Measurements from ENCODE around the gene PER3.

The PER3 gene

DNA sequence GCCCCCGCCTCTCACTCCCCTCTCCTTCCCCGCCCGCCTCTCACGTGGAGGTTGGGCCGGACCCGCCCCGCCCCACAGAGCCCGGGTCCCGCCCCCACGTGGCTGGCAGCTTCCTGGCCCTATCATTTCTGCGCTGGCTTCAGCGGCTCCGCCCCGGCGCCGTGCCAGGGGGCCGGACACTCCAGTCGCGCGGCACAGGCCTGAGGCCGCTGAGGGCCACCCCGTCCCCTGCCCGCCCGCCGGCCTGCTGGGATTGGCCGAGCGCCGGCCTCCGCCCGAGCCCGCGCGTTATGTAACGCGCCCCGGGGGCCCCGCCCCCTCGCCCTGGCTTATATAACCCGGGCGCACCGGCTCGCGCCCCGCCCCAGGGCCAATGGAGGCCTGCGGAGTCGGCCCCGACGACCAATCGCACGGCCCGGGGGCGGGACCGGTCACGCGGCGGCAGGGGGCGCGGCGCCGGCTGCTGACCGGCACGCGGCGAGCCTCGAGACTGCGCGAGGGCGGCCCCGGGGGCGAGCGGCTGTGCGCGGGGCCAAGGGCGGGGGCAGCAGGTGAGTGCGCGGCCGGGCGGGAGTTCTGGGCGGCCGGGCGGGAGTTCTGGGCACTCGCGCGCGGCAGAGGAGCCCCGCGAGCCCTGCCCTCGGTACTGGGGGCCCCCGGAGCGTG is at the start of gene PER3:
Gene PER3 (plus strand): TSS at position 466 of the 666 bp plus-strand sequence. CDS start 587 bp downstream, outside the sequence.
- DNase-seq = peak; percentile 98

DNA sequence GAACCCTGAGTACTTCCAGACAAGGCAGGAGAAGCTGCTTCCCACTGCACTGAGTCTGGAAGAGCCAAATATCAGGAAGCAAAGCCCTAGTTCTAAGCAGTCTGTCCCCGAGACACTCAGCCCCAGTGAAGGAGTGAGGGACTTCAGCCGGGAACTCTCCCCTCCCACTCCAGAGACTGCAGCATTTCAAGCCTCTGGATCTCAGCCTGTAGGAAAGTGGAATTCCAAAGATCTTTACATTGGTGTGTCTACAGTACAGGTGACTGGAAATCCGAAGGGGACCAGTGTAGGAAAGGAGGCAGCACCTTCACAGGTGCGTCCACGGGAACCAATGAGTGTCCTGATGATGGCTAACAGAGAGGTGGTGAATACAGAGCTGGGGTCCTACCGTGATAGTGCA is 46.0 kb upstream of the PER3 start:
- no peak for DNase-seq

DNA sequence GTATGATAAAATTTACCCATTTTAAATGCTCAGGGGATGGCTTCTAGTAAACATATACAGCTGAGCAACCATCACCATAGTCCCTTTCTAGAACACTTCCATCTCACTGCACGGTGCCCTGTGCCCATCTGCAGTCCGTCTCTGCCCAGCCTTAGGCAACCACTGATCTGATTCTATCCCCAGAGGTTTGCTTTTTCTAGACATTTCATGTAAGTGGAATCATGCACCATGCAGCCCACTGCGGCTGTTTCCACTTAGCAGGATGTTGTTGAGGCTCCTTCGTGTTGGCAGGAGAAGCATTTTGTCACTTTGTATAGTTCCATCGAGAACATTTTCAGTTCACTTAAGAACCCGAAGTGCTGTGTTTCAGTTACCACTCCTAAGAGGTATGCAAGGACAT is 40.7 kb upstream of the PER3 start:
- no peak for DNase-seq

DNA sequence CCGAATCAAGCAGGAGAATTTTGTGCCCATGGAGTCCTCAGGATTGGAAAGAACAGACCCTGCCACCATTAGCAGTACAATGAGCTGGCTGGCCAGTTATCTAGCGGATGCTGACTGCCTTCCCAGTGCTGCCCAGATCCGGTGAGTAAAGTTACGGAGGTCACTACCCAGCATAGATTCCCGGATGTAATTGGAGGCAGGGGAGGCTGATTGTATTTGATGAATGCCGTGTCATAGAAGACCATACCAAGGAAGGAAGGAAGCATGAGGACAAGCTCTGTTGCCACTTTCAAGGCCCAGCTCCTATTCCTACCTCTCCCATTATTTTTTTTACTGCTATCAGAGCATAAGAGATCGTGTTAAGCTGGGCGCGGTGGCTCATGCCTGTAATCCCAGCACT is 39.2 kb upstream of the PER3 start:
- no peak for DNase-seq

DNA sequence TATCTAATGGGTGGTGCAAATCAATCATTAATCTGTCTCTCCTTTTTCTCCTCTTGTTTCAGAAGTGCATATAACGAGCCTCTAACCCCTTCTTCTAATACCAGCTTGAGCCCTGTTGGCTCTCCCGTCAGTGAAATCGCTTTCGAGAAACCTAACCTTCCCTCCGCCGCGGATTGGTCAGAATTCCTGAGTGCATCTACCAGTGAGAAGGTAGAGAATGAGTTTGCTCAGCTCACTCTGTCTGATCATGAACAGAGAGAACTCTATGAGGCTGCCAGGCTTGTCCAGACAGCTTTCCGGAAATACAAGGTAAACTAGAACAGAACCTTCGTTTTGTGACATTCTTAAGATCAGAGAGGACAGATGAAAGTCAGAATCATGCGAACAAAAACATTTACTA is 38.3 kb upstream of the PER3 start:
- DNase-seq = no peak

DNA sequence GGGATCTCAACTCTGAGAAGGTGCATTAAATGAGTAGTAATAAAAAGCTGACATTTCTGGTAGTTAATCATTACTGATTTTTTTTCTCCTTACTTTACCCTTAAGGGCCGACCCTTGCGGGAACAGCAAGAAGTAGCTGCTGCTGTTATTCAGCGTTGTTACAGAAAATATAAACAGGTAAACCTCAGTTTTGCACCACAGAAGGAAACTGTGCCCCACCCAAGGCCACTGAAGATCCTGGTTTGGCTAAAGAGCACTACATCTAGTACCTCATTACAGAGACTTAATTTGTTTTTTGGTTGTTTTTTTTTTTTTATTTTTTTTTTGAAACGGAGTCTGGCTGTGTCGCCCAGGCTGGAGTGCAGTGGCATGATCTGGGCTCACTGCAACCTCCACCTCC is 36.5 kb upstream of the PER3 start:
- DNase-seq = no peak

DNA sequence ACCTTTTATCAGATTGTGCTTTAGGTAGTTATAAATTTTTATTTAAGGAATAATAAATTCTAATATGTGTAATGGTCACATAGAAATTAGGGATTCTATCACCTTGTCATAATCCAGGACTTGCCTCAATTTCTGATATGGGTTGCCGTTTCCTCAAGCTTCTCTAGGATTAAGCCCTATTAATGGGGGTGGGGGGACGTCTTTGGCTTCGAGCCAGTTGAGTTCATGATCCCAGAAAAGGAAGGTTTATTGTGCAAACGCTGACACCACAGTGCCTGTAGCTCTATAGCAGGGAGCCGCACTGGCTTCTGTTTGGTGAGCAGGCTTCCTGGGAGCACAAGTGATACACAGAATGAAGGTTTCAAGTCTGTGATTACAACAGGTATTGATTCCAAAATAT is 35.0 kb upstream of the PER3 start:
- no peak for DNase-seq

DNA sequence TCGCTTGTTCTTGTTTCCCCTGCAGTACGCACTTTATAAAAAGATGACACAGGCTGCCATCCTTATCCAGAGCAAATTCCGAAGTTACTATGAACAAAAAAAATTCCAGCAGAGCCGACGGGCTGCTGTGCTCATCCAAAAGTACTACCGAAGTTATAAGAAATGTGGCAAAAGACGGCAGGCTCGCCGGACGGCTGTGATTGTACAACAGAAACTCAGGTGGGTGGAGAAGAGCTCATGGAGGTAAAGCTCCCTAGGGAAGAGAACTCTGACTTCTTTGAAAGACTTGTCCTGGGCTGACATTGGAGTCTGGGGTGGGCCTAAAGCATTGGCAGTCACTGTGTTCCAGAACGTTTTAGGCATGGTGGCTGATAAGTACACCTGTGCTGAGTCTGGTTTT is 32.9 kb upstream of the PER3 start:
- no peak for DNase-seq

DNA sequence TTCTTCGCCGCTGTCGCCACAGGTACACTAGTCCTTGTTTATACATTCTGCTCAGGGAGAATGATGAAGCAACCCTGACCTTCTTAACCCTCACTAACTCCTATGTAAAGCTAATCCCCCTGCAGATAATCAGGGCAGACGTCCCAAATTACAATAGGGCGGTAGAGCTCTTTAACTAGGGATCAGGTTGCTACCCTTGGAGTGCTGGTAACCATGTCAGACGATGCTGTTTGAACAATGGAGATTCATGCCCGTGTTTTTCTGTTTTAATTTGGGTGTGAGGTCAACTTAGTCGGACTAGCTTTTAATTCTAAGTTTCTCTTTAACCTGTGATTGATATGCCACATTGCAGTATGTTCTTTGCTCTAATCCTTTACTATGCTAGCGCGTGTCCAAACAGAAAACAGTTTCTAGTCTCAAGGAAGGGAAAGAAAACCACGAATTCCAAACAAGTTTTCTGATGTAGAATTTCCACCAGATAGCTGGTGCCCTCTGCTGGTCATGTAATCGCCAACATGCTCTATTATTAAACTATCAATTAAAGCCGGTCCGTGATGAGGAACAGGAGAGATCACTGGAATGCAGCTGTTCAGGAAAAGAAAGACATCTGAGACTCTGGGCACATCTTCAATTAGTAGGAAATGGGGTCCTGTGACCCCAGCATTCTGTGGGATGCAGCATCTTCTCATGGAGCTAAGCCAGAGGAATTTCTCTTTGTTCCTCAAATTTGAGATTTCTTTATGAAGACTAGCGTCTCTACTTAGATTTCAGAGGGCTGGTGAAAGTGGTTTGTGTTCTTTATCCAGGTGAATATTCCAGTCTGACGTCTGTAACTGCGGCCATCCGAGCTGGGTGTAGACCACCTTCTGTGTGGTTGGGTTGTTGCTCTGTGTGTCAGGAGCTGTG is 31.3 kb upstream of the PER3 start:
- DNase-seq = peak; percentile 77

DNA sequence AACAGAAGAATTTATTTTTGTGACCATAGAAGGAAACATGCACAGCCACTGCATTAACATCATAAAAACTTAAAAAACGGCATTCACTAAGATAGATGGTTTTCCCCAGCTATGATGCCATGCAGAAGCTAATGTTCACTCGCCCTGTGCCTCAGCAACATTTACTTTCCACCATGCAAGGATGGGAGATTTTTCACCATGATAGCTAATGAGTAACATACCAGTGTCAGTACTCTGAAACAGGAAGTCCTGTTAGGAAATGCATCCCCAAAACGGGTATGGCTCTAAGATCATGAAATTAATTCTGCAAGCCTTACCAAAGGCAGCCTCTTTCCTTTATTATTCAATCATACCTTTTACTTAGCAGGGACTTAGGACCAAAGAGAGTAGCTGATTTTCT is 30.4 kb upstream of the PER3 start:
- DNase-seq = no peak

DNA sequence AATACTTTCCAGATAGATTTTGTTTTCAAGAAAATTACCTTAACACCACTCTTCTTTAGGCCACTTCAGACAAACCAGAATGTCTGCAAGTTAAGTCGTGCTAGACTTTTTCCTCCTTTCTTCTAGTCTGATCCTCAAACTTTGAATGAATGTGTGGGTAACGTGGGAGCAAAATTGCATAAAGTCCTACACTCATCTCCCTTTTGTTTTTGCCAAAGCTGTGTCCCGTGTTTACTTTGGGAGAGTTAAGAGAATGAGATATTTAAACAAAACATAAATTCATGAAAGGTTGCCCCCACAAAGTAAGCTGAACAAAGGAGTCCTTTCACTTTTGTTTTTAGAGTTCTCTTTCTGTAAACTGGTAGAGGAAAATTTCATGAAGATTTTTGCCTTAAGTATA is 29.9 kb upstream of the PER3 start:
- no peak for DNase-seq

DNA sequence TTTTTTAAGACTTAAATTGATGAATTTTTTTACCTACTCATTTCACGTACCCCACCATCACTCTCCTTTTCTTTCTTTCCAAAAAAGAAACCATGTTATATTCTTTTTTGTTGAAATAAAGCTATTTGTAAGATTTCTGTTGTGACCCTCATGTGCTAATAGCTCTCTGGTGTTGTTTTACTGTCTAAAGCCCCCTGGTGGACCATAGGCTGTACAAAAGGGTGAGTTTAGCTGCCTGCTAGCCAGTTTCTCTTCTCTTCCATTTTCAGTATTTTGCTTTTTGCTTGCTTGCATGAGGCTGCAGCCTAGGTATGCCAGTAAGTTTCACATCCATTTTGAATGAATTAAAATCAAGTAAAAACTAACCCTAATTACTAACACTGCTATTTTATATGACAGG is 28.6 kb upstream of the PER3 start:
- DNase-seq = no peak

DNA sequence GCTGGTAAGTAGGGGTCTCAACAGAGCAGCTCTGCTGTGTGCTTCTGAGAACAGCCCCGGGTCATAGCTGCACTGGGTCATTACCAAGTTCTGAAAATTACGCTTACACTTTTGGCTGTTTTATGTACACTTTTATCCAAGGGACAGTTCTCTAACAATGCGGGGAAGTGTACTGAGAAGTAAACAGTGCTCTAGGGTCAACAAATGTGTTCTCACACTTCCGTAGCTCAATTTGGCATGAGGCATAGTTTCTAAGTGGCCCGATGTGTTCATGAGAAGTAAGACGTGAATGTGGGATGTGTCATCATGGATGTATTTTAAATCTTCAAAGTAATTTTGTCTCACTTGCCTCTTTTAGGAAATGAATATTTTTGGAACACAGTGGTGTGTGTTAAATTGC is 23.8 kb upstream of the PER3 start:
- no peak for DNase-seq

DNA sequence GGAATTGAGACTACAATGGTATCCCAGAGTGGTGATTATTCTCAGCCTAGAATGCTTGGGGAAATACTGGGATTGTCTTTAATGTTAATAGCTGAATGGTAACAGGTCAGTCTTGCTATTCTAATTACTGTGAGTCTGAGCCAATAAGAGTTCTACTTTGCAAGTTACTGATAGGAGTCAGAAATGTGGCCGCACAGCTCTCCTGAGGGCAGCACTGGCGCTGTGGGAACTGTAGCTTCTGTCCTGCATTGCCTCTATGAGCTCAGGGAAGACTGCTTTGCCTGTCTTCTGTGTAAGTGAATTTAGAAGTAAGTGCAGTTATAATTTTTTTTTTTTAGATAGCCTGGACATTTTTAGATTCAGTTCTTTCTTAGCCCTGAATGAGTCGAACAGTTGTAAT is 23.0 kb upstream of the PER3 start:
- no peak for DNase-seq

DNA sequence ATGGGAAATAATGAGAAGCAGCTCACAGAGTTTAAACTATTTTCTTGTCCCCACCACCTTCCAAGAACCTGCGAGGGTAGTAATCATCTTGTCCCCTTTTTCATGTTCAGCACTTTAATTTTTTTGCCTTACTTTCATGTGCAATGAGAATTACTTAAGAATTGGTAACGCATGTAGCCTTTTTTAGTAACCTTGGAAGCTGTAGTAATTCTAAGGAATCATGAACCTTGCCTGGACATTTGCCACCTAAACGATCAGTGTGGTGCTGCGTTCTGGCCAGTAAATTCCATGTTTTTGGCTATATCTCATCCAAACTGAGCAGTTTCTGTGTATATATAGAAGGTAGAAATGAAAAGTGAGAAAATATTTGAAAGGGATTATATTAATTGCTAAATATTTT is 16.9 kb upstream of the PER3 start:
- DNase-seq = no peak

DNA sequence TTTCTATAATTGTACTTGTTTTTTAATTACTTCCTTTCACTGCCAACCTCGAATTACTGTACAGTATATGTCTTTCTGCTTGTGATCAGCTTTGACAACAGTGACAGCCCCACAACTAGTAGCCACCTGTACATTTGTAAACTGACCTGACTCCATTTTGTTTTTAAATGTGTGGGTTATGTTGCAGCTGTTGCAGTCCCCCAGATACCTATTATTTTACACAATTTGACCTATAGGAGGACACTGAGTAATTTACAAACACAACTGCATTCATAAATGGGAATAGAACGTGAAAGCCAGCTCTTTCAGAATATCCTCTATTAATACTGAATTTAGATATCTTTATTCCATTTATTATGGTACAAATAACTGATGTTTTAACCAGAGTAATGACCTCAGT is 15.5 kb upstream of the PER3 start:
- no peak for DNase-seq

DNA sequence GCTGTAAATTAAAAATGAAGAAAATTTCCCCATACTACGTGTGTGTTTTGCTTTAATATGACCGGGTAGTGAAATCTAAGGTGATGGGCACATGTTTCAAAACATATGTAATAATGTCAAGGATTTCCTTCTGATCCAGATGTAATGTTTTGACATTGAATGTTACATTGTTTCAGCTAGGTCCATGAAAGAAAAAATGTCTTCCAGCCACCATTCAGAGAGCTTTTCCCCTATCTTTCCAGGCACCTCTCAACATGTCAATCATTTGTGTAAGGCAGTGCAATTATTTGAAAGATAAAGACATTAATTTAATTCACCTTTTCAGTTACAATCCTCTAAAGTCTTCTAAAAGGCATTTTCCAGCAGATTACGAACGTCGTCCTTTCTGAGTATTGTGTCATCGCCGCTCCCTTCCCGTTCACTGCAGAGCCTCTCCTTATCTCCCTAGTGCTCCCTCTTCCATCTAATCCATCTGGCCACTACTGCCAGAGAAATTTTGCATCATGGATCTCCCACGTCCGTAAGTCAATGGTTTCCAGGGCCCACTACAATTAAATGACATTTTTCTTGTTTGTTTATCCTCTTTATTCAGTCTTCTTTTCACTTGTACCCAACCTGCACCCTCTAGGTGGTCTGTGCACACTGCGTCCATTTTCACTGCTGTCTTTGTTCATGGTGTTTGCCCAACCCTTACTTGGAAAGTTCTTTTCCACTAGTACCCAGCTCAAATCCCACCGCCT is 14.2 kb upstream of the PER3 start:
- DNase-seq = no peak

DNA sequence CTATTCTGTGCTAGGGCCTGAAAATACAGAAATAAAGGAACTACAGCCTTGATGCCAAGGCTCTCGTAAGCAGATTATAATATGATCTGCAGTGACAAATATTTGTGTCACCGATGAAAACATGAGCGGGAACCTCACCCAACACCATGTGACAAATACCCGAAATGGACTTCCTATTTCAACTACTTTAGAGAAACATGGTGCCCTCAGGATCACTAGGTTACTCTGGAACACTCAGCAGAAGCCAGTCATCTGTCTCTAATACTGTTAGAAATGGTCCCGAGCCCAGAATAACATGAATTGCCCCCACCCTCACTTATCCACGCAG is 13.5 kb upstream of the PER3 start:
- DNase-seq = no peak

DNA sequence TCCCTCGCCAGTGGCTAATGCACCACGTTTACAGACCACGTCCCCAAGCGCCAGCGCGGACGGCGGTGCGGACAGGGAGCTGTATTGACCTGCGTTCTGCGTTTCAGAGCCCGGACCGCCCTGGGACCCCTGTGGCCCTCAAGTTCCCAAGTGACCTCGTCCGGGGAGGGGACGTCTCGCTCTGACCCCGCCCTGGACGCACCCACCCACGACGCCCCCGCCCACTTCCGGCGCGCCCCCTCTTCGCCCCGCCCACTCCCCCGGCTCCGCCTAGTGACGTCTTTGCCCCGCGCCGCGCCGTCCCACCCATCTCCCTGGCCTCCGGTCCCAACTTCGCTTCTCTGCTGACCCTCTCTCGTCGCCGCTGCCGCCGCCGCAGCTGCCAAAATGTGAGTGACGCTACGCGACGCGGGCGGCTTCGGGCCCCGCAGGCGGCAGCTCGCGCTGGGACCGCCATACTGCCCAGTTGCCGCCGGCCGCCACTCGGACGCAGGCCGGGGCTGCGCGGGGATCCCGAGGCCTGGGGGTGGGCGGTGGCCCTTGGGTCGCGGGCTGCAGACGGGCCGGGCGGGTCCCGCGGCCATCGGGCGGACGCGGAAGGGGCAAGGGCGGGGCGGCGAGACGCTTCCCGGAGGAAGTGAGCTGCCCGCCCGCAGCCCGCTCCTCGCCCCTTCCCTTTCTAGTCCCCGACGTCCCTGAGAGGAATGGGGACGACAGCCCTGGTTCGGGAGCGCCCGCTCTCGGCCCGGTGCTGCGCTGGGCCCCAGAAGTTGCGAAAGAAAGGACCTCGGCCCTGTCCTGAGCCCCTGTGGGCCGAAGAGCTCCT is 12.9 kb upstream of the PER3 start, which contains the start of gene VAMP3:
Gene VAMP3 (plus strand): TSS at position 300 of the 826 bp plus-strand sequence. CDS start 88 bp downstream, at position 388.
- DNase-seq = peak; percentile 95

DNA sequence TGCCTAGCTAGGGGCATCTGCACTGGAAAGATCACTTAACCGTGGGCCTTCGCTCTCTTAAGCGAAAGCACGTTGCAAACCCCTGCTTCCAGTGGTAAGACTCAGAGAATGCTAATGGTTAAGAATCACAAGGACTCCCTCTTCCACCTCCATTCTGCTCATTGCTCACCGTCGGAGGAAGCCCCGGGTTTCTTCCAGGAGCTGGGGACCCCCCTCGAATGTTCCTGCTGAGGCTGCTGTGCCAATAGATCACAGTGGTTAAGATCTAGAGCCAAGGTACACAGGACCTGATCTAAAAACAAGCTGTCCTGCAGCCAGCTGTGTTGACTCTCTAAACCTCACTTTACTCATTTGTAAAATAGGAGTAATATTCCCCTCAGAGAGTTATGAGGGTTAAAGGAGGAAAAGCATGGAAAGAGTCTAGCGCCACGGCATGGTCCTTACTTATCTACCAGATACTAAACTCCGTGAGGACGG is 12.2 kb upstream of the PER3 start:
- DNase-seq = no peak

DNA sequence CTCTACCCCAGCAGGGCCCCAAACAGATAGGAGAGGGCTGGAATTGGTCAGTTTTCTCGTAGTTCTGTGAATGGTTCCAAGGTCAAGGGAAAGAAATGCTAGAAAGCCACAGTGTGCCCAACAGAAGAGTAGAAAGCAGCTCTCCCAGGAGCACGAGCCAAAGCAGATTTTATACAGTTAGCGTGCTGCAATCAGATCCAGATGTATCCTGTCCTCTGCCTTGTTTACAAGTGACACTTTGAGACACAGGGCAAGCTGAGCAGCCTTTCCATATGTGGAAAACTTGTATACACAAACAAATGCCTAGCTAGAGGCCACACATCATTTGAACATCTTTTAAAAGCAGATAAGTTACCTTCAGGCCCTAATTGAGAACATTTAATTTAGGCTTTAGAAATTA is 6.5 kb upstream of the PER3 start:
- DNase-seq = no peak

DNA sequence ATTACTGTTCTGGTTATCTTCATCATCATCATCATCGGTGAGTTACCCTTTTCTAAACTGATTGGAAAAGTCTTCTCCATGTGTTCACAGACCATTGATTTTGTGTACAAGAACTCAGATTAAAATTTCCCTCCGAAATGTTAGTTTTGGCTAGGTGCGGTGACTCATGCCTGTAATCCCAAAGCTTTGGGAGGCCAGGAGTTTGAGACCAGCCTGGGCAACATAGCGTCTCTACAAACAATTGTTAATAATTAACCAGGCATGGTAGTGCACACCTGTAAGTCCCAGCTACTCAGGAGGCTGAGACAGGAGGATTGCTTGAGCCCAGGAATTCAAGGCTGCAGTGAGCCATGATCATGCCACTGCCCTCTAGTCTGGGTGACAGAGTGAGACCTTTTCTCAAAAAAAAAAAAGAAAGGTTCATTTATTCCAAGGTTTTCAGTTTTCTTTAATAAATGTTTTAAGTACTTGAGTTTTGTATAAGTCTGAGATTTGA is 5.9 kb upstream of the PER3 start:
- no peak for DNase-seq

DNA sequence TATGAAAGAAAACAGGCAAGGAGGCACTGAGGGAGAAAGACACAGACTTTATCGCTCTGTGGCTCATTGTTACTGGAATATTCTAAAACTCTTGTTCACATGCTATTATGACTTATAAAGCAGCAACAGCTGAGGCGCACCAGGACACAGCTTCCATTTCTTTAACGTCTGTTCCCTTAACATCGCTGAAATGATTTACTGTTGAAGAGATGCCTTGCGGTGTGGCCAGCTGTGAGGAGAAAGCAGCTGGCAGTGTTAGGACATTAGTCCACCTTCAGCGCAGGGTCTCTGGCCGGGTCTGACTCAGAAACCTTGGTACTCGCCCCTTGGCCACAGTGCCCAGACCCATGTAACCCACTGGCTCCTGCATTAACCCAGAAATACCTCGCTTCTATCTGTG is 3.1 kb upstream of the PER3 start:
- no peak for DNase-seq
